Activated naive CD8-positive, alpha-beta T cell treated with anti-CD3 and anti-CD28 coated beads for 36 hours (primary cell): Measurements from ENCODE around the gene TMEM151A. TPM values are rescaled to one million over a fixed set of nuclear protein-coding genes. Genes with fewer than 3 reads are reported as not detected.
A peak's percentile ranks its signal among the peaks of the same experiment; 100 is the strongest.
"Not testable (repeated sequence)": the region's sequence is repeated elsewhere in the genome, so short reads cannot be mapped to it uniquely, and the experiment has no call there.

Source experiments
- DNase-seq: peaks from one replicate; pipeline ENCODE4 v3.0.0; 2021
- H3K27ac Mint-ChIP-seq: one replicate; pipeline ENCODE4 v1.8.0; 2022; ENCODE audit warnings: mild to moderate bottlenecking, moderate library complexity, mixed read lengths
- H3K27me3 Mint-ChIP-seq: one replicate; pipeline ENCODE4 v1.8.0; 2022; ENCODE audit warnings: mild to moderate bottlenecking, mixed read lengths
- H3K36me3 Mint-ChIP-seq: one replicate; pipeline ENCODE4 v1.8.0; 2021; ENCODE audit warnings: mild to moderate bottlenecking, mixed read lengths
- H3K4me1 Mint-ChIP-seq: one replicate; pipeline ENCODE4 v1.8.0; 2021; ENCODE audit warnings: mixed read lengths
- H3K4me3 Mint-ChIP-seq: one replicate; pipeline ENCODE4 v1.8.0; 2022; ENCODE audit warnings: mild to moderate bottlenecking, moderate library complexity, mixed read lengths
- H3K9me3 Mint-ChIP-seq: one replicate; pipeline ENCODE4 v1.8.0; 2022; ENCODE audit warnings: mixed read lengths
- total RNA-seq, 2 experiments: library from RNA; stranded (reverse); gene quantifications; one replicate each; pipeline ENCODE4 v1.2.3, GENCODE V29; 2021

The TMEM151A gene
- total RNA-seq, 2 experiments from 2014 or later, result not detected

DNA sequence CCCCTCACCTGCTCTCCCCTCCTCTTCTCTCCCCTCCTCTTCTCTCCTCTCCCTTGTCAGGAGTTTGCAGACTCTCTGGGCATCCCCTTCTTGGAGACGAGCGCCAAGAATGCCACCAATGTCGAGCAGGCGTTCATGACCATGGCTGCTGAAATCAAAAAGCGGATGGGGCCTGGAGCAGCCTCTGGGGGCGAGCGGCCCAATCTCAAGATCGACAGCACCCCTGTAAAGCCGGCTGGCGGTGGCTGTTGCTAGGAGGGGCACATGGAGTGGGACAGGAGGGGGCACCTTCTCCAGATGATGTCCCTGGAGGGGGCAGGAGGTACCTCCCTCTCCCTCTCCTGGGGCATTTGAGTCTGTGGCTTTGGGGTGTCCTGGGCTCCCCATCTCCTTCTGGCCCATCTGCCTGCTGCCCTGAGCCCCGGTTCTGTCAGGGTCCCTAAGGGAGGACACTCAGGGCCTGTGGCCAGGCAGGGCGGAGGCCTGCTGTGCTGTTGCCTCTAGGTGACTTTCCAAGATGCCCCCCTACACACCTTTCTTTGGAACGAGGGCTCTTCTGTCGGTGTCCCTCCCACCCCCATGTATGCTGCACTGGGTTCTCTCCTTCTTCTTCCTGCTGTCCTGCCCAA is 15.6 kb upstream of the TMEM151A start:
- Mint-ChIP-seq H3K27ac (no peak overlapping the region), H3K4me3 (no peak overlapping the region), H3K36me3 (peaks cover 10% of the 10 kb centered on the region), H3K9me3 (no peaks in the 10 kb centered on the region), H3K27me3 (peaks cover 10% of the 10 kb centered on the region), H3K4me1 (peaks cover 17% of the 10 kb centered on the region)
- no peak for DNase-seq

DNA sequence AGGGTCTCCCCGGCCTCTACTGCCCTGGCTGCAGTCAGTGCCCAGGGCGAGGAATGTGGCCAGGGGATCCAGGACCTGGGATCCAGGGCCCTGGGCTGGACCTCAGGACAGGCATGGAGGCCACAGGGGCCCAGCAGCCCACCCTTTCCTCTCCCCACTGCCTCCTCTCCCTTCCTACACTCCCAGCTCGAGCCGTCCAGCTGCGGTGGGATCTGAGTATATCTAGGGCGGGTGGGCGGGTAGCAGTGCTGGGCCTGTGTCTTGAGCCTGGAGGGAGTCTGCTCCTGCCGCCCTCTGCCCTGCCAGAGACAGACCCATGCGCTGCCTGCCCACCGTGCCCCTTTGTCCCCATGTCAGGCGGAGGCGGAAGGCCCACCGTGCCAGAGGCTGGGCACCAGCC is 15.1 kb upstream of the TMEM151A start:
- H3K27me3 Mint-ChIP-seq, DNase-seq, H3K27ac Mint-ChIP-seq, H3K36me3 Mint-ChIP-seq, H3K9me3 Mint-ChIP-seq, H3K4me3 Mint-ChIP-seq: not testable (repeated sequence)
- peaks cover 16% of the 10 kb centered on the region for H3K4me1 Mint-ChIP-seq

DNA sequence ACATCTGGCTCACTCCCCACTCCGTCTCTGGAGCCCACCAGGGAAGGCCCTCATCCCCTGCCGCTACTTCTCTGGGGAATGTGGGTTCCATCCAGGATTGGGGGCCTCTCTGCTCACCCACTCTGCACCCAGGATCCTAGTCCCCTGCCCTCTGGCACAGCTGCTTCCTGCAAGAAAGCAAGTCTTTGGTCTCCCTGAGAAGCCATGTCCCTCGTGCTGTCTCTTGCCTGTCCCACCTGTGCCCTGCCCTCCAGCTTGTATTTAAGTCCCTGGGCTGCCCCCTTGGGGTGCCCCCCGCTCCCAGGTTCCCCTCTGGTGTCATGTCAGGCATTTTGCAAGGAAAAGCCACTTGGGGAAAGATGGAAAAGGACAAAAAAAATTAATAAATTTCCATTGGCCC is 14.6 kb upstream of the TMEM151A start:
- not testable (repeated sequence) for H3K4me3 Mint-ChIP-seq, H3K27me3 Mint-ChIP-seq

DNA sequence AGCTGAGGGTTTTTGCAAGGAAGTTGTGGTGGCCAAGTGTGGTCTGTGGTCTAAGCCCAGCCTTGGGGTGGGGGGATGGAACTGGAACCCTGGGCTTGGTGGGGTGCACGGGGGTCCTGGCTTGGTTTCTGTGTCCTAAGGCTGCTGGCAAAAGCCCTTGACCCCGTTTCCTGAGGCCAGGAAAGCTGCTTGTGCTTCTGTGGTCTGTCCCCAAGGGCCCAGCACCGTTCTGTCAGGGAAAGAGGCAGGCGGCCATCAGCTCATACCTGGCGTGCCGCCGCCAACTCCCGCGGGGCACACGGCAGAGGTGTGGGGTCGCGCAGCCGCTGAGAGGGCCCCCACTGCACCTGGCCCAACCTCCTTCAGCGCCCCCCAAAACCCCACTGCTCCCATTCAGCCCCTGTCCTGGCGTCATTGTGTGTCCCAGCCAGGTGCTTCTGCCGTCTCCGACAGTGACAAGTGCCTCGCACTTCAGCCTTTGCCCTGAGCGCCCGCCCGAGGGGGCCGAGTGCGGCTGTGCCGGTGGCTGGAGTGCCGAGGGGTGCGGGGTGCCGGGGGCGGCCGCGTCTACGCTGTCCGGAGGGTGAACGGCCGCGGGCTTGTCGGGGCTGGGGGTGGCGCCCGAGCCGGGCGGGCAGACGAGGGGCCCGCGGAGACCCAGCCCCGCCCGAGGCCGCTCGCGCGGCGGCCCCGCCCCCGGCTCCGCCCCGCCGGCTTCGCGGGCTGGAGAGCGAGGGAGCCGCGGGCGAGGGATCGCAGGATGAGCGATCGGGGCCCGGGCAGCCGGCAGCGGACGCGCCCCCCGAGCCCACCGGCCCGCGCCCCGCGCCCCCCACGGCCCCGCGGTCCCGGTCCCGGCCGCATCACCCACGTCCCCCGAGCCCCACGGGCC is 14.0 kb upstream of the TMEM151A start, which contains the start of gene CNIH2:
CNIH2 (plus strand) TSS at position 705 of the 892 bp plus-strand sequence. CDS start 282 bp downstream, outside the sequence.
- peaks cover 23% of the 10 kb centered on the region for H3K4me1 Mint-ChIP-seq
- peaks cover 10% of the 10 kb centered on the region for H3K27me3 Mint-ChIP-seq
- peaks cover 7% of the 10 kb centered on the region for H3K36me3 Mint-ChIP-seq
- H3K4me3 Mint-ChIP-seq, result peak within 1 kb of the TSS; percentile 80
- peak; percentile 64 for DNase-seq
- no peaks in the 10 kb centered on the region for H3K9me3 Mint-ChIP-seq
- H3K27ac Mint-ChIP-seq, result peak within 1 kb of the TSS; percentile 4

More for the DNA sequence above, 14.6 kb upstream of the TMEM151A start:
- not testable (repeated sequence) for DNase-seq, H3K27ac Mint-ChIP-seq, H3K36me3 Mint-ChIP-seq, H3K9me3 Mint-ChIP-seq
- peaks cover 16% of the 10 kb centered on the region for H3K4me1 Mint-ChIP-seq

DNA sequence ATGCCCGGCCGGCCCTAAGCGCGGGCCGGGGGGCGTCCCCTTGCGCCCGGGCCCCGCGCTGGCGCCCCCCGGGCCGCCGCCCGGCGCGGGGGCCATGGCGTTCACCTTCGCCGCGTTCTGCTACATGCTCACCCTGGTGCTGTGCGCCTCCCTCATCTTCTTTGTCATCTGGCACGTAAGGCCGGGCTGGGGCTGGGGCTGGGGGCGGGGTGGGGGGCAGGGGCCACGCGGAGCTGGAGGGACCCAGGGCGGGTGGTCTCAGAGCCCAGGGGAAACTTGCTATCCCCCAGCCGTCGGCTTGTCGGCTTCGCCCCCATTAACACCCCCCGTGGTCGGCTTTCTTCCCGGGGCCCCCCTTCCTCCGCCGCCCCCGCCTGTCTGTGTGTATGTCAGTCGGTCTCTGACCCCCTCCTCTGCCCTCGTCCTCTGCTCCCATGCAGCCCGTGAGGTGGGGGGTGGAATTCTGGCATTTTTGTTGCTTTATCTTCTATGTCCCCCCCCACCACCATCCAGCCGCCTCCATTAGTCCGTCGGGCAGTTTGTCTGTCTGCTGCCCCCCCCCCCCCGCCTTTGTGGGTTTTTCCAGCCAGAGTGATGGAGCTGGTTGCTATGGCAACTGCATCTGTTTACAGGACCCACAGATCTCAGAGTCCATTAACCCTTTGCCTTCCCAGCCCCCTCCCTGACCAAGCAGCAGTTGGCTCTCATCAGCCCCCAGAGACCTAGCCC is 13.2 kb upstream of the TMEM151A start:
- Mint-ChIP-seq H3K9me3 (no peaks in the 10 kb centered on the region), H3K4me1 (peaks cover 28% of the 10 kb centered on the region), H3K27ac (peak overlapping the region; percentile 4), H3K27me3 (peaks cover 10% of the 10 kb centered on the region), H3K4me3 (peak overlapping the region; percentile 80), H3K36me3 (peaks cover 4% of the 10 kb centered on the region)
- DNase-seq, result peak; percentile 29

DNA sequence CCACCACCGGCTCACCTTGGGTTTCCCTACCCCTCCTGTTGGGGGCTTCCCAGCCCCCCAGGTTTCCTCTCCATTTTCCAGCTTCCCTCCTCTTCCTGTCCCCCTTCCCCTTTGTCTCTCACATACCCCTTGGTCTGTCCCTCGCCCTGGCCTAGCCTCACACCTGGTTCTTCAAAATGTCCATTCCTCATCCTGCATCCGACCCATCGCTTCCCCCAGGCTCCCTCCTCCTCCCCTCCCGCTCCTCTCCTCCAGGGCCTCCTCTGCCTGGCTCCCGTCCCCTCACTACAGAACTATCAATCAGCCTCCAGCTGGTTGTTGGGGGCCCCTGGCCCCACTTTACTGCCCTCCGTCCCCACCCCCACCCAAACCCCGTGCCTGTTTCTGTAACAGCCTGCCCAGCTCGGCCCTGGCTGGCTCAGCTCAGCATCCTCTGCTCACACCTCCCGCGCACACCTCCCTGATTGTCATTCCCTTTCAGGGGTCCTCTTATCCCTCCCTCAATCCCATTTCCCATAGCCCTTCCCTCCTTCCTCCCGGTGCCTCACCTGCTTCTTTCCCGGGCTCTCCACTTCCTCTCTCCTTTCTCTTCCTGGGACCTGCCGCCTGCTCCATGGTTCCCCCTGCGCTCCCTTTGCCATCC is 12.5 kb upstream of the TMEM151A start:
- Mint-ChIP-seq H3K27ac (peak overlapping the region; percentile 4), H3K36me3 (peaks cover 4% of the 10 kb centered on the region), H3K27me3 (peaks cover 10% of the 10 kb centered on the region), H3K4me1 (peaks cover 28% of the 10 kb centered on the region), H3K9me3 (no peaks in the 10 kb centered on the region), H3K4me3 (peak overlapping the region; percentile 80)
- no peak for DNase-seq

DNA sequence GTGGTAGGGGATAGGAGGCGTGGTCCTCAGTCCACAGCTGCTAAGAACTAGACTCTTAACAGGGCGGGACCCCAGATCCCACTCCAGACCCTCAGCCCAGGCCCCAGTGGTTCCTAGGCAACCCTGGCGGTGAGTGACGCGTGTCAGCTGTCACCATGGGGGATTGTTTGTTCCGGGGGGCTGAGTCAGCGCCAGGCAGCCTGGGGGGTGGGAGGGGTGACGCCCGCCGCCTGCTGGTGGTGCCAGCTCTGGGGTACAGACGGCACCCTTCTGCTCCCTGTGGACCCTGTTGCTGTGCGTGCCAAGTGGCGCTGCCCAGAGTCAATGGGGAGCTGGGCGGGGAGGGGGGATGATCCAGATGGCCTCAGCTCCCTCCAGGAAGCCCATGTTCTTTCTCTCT is 11.3 kb upstream of the TMEM151A start:
- Mint-ChIP-seq H3K36me3 (peaks cover 11% of the 10 kb centered on the region), H3K9me3 (no peaks in the 10 kb centered on the region), H3K4me1 (peaks cover 28% of the 10 kb centered on the region), H3K27ac (no peak overlapping the region), H3K4me3 (no peak overlapping the region), H3K27me3 (peaks cover 10% of the 10 kb centered on the region)
- DNase-seq, result no peak

DNA sequence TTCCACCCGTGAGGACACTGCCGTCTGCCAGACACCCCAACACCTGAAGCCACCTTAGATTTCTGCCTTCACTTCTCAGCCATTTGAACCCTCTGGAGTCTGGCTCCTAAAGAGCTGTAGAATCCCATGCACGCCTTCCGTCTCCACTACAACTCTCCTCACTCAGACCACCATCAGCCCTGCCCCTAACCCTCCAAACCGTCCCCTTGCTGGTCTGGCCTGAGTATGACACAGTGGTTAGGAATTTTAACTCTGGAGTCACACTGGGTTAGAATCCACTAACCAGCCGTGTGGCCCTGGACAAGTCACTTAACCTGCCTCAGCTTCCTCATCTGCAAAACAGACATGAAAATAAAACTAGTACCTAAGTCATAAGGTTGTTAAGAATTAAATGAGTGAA is 10.7 kb upstream of the TMEM151A start:
- Mint-ChIP-seq H3K27ac (no peak overlapping the region), H3K4me1 (peaks cover 28% of the 10 kb centered on the region)

DNA sequence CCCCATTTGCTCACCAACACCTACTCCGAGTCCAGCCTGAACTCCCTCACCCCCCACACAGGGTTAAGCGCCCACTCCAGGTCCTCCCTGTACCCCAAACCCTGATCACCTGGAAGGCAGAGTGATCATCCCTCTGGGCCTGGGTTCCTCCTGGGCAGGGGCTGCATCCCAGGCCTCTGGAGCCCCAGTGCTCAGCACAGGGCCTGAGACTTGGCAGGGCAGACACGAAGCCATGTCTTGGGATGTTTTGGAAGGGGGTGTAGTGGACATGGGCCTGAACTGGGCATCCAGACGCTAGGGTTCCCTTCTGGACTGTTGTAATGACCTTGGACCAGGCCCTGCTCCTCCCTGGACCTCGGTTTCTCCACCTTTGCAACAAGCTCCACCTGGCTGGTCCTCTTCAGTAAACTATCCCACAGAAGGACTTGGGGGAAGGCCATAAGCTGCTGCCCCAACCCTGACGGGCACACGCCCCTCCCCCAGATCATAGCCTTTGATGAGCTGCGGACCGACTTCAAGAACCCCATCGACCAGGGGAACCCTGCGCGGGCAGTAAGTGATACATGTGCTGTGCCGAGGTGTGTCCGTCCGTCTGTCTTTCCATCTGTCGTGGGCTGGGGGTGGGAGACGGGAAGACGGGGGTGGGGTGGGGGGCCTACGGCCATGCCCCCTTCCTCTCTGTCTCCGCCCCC is 9.8 kb upstream of the TMEM151A start:
- peaks cover 8% of the 10 kb centered on the region for H3K36me3 Mint-ChIP-seq
- DNase-seq, result peak; percentile 31
- no peak overlapping the region for H3K27ac Mint-ChIP-seq
- no peaks in the 10 kb centered on the region for H3K9me3 Mint-ChIP-seq
- H3K4me3 Mint-ChIP-seq, result no peak overlapping the region
- H3K27me3 Mint-ChIP-seq, result peaks cover 10% of the 10 kb centered on the region
- H3K4me1 Mint-ChIP-seq, result peaks cover 30% of the 10 kb centered on the region

More for the DNA sequence above, 10.7 kb upstream of the TMEM151A start:
- H3K27me3 Mint-ChIP-seq, result peaks cover 10% of the 10 kb centered on the region
- H3K36me3 Mint-ChIP-seq, result peaks cover 8% of the 10 kb centered on the region
- no peaks in the 10 kb centered on the region for H3K9me3 Mint-ChIP-seq
- no peak overlapping the region for H3K4me3 Mint-ChIP-seq
- DNase-seq, result no peak

DNA sequence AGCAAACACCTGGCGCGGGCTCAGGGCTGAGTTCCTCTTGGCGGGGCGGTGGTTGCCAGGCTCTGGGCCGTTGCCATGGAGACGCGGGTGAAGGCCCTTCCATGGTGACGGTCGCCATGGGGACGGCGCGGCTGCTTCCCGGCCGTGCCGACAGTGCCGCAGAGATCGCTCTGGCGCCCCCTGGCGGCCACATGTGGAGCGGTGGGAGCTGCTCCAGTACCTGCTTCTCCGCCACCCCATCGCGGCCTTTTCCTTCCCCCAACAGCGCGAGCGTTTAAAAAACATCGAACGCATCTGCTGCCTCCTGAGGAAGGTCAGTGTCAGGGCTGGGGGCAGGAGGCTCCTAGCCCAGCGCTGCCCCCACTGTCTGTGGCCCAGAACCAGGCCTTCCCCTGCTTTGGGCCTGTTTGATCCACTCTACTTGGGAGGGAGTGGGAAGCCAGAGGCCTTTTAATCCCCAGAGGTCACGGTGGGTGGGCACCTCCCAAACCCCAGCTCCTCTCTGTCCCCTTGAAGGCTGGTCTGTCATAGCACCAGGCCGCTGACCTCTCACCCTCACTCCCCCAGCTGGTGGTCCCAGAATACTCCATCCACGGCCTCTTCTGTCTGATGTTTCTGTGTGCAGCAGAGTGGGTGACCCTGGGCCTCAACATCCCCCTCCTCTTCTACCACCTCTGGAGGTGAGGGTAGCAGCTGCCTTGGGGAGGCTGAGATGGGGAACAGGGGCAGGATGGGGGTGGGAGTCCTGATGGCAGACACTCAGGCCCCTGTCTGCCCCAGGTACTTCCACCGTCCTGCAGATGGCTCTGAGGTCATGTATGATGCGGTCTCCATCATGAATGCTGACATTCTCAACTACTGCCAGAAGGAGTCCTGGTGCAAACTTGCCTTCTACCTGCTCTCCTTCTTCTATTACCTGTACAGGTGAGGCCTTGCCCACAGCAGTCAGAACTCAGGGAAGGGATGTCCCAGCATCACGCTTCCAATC is 8.9 kb upstream of the TMEM151A start:
- H3K27me3 Mint-ChIP-seq, result peaks cover 10% of the 10 kb centered on the region
- H3K4me1 Mint-ChIP-seq, result peaks cover 32% of the 10 kb centered on the region
- no peak overlapping the region for H3K4me3 Mint-ChIP-seq
- H3K36me3 Mint-ChIP-seq, result peaks cover 8% of the 10 kb centered on the region
- no peaks in the 10 kb centered on the region for H3K9me3 Mint-ChIP-seq
- no peak overlapping the region for H3K27ac Mint-ChIP-seq
- DNase-seq, result peak; percentile 100

DNA sequence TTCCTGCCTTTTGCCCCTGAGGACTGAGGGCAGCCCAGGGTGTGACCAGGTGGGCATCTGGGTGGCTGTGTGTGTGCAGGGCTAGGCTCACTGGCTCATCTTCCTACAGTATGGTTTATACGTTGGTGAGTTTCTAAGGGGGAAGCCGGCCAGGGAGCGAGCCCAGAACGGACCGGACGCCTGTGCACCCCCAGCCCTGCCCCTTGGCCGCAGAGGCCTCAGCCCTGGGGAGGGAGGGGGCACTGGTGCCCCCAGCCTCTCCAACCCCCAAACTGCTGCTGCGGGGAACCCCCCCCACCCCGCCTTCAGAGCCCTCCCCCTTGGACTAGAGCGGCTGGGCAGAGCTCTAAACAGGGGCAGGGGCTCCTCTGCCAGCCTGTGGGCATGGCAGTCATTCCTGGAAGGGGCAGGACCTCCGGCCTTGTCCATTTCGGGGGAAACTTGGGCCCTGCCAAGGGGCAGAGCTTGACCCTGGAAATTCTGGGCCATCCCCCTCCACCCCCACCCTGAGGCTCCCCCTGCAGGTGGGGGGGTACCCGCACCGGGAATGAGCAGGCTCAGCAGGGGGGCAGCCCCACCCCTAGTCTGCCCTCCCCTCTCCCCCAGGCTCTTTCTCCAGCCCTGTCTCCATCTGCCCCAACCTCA is 8.1 kb upstream of the TMEM151A start:
- H3K27ac Mint-ChIP-seq, result no peak overlapping the region
- H3K4me3 Mint-ChIP-seq, result no peak overlapping the region
- H3K4me1 Mint-ChIP-seq, result peaks cover 32% of the 10 kb centered on the region
- DNase-seq, result no peak
- H3K27me3 Mint-ChIP-seq, result peaks cover 10% of the 10 kb centered on the region
- peaks cover 8% of the 10 kb centered on the region for H3K36me3 Mint-ChIP-seq
- H3K9me3 Mint-ChIP-seq, result no peaks in the 10 kb centered on the region

DNA sequence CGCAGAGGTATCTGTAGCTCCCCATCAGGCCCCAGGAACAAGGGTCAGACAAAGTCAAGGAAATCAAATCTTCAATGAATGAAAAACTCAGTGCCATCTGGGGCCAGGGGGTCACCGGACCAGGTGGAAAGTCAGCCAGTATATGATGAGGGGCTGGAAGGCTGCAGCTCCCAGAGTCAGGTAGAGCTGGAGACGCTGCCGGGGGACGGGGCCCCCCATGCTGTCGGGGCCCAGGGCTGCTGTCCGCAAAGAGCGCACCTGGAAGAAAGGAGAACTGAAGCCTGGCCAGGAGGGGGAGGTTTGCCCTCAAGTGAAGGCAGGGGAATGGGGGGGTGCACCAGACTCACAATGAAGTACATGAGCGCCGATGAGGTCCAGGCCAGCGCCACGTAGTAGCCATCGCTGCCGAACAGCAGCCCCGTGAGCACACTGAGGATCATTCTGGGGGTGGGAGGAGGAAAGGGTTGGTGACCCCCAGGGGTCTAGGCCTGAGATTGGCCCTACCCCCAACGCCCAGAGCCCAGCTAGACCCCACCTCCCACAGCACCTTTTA is 7.1 kb upstream of the TMEM151A start:
- no peak overlapping the region for H3K4me3 Mint-ChIP-seq
- peaks cover 2% of the 10 kb centered on the region for H3K27me3 Mint-ChIP-seq
- DNase-seq, result no peak

More for the DNA sequence above, 7.1 kb upstream of the TMEM151A start:
- Mint-ChIP-seq H3K4me1 (peaks cover 26% of the 10 kb centered on the region), H3K9me3 (no peaks in the 10 kb centered on the region), H3K36me3 (peaks cover 8% of the 10 kb centered on the region), H3K27ac (no peak overlapping the region)
